ENCODE results near the gene CYP2C18.
"Not testable (repeated sequence)": the region's sequence is repeated elsewhere in the genome, so short reads cannot be mapped to it uniquely, and the experiment has no call there.

CYP2C18 gene

GRCh38 chr10:94747137-94747536 is 63.6 kb downstream of the CYP2C18 start:
- TF ChIP-seq CTCF (IDR thresholded peaks at IDR 0.05; ENCODE audit: control insufficient read depth, insufficient read depth, low read depth, low read length, missing control alignments): no peak
- no peak for DNase-seq (ENCODE audit: low read depth)
- H3K4me3 ChIP-seq (ENCODE audit: control insufficient read depth, low read depth, low read length): no peak overlapping the region

DNA sequence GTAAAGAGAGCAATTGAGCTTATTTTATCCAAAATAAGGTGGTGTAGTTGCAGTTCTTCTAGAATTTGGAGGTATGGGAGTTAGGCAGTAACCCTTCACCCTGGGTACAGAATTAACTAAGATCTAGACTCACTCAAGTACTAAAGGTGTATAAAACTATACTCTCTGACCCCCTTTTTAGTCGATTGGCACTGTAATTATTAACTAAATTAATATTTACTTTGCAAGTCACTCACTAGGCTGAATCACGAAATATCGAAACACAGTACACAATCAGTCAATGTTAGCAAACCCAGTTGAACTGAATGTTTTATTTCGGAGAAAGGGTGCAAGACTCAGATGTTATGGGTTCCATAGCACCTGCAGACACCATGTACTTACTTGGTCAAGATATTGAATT is 64.3 kb downstream of the CYP2C18 start:
- H3K4me3 ChIP-seq (ENCODE audit: control insufficient read depth, low read depth, low read length): no peak overlapping the region
- TF ChIP-seq CTCF (IDR thresholded peaks at IDR 0.05; ENCODE audit: control insufficient read depth, insufficient read depth, low read depth, low read length, missing control alignments): no peak
- no peak for DNase-seq (ENCODE audit: low read depth)

DNA sequence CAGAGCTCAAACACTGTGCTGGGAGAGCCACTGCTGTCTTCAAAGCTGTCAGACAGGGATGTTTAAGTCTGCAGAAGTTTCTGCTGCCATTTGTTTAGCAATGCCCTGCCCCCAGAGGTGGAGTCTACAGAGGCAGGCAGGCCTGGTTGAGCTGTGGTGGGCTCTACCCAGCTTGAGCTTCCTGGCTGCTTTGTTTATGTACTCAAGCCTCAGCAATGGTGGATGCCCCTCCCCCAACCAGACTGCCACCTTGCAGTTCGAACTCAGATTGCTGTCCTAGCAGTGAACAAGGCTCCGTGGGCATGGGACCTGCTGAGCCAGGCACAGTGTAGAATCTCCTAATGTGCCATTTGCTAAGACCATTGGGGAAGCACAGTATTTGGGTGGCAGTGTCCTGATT is 74.4 kb downstream of the CYP2C18 start:
- no peak for TF ChIP-seq CTCF (IDR thresholded peaks at IDR 0.05; ENCODE audit: control insufficient read depth, insufficient read depth, low read depth, low read length, missing control alignments)

GRCh38 chr10:94760586-94761178 is 77.2 kb downstream of the CYP2C18 start:
- TF ChIP-seq CTCF (IDR thresholded peaks at IDR 0.05; ENCODE audit: control insufficient read depth, insufficient read depth, low read depth, low read length, missing control alignments): no peak
- DNase-seq (ENCODE audit: low read depth): no peak
- no peak overlapping the region for H3K4me3 ChIP-seq (ENCODE audit: control insufficient read depth, low read depth, low read length)

More for the DNA sequence above, 74.4 kb downstream of the CYP2C18 start:
- no peak overlapping the region for H3K4me3 ChIP-seq (ENCODE audit: control insufficient read depth, low read depth, low read length)
- no peak for DNase-seq (ENCODE audit: low read depth)

DNA sequence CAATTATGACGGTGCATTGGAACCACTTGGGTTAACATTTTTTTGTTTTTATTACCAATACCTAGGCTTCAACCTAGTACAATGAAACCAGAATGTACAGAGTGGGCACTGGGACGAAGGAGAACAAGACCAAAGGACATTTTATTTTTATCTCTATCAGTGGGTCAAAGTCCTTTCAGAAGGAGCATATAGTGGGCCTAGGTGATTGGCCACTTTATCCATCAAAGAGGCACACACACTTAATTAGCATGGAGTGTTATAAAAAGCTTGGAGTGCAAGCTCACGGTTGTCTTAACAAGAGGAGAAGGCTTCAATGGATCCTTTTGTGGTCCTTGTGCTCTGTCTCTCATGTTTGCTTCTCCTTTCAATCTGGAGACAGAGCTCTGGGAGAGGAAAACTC is 78.9 kb downstream of the CYP2C18 start, which contains the start of gene CYP2C19:
Gene CYP2C19, plus strand, starts transcription at position 289 of the 400 bp plus-strand sequence. Its CDS starts 25 bp downstream, at position 314.
- no peak for DNase-seq (ENCODE audit: low read depth)
- H3K4me3 ChIP-seq (ENCODE audit: control insufficient read depth, low read depth, low read length): no peak within 1 kb of the TSS
- no peak for TF ChIP-seq CTCF (IDR thresholded peaks at IDR 0.05; ENCODE audit: control insufficient read depth, insufficient read depth, low read depth, low read length, missing control alignments)

DNA sequence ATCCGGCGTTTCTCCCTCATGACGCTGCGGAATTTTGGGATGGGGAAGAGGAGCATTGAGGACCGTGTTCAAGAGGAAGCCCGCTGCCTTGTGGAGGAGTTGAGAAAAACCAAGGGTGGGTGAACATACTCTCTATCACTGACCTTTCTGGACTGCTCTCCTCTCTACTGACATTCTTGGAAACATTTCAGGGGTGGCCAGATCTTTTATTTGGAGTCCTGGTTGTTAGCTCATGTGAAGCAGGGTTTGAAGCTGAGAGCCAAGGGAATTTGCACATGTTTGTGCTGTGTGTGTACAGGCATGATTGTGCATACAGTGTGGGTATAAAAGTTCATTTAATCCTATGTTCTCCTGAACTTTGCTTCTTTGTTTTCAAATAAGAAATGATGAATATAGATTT is 91.9 kb downstream of the CYP2C18 start:
- not testable (repeated sequence) for H3K4me3 ChIP-seq (ENCODE audit: control insufficient read depth, low read depth, low read length)

GRCh38 chr10:94777886-94778458 is 94.4 kb downstream of the CYP2C18 start:
- TF ChIP-seq CTCF (IDR thresholded peaks at IDR 0.05; ENCODE audit: control insufficient read depth, insufficient read depth, low read depth, low read length, missing control alignments): no peak
- no peak overlapping the region for H3K4me3 ChIP-seq (ENCODE audit: control insufficient read depth, low read depth, low read length)
- DNase-seq (ENCODE audit: low read depth): no peak

More for the DNA sequence above, 91.9 kb downstream of the CYP2C18 start:
- DNase-seq (ENCODE audit: low read depth): not testable (repeated sequence)
